Motor neuron (in vitro differentiated cells): ENCODE data around the gene MAP7. TPM values are rescaled to one million over a fixed set of nuclear protein-coding genes. Genes with fewer than 3 reads are reported as not detected.

Experiments
- ATAC-seq, 8 experiments: fragments of 200-7000 bp; cut with Tn5 transposase; replicated peaks in 6 of 8; 2 replicates each; pipeline ENCODE4 v1.8.0; 2021; ENCODE audit warnings: mild to moderate bottlenecking in 8 of 8, moderate library complexity in 8 of 8
- H3K27ac ChIP-seq, 2 donors: fragments of 250-450 bp; sonication (Bioruptor Pico); 2 replicates each; pipeline ENCODE4 v1.9.0; 2021; ENCODE audit warnings: antibody characterized with exemption in 2 of 2, mild to moderate bottlenecking in 2 of 2, moderate library complexity in 1 of 2
- H3K4me1 ChIP-seq, 2 donors: fragments of 250-450 bp; sonication (Bioruptor Pico); replicated peaks in 1 of 2; 2 replicates each; pipeline ENCODE4 v1.6.1; 2021; ENCODE audit warnings: antibody characterized with exemption in 2 of 2, mild to moderate bottlenecking in 2 of 2, moderate library complexity in 1 of 2
- H3K4me3 ChIP-seq, 5 donors: fragments of 250-450 bp; sonication (Bioruptor Pico); 2 replicates each; pipeline ENCODE4 v1.9.0; 2021; ENCODE audit warnings: antibody characterized with exemption in 5 of 5, mild to moderate bottlenecking in 5 of 5, moderate library complexity in 4 of 5
- WGBS, 10 experiments: fragments of 450-650 bp; shearing (Covaris generic); methylation state at CpG; one replicate each; pipeline ENCODE4 v1.0.0; 2022; 5-methylcytosine and 5-hydroxymethylcytosine counted together
- in situ Hi-C, 9 experiments: fragments of 400-800 bp; cut with MboI; loops; one replicate each; pipeline ENCODE4 v1.15.0; 2021; ENCODE audit warnings: low sequenced_read_pairs in 9 of 9, low pct_unique_long_range_greater_than_20kb in 2 of 9; ENCODE audit not compliant: unreplicated experiment in 9 of 9
- total RNA-seq, 8 experiments: library from RNA; unstranded; fragments of 300-600 nt; gene quantifications; 2 replicates each; pipeline versions ENCODE4 v1.2.3 to v1.2.4, GENCODE V29; 2022

The MAP7 gene
- total RNA-seq, 8 experiments from 2014 or later = 2.9 to 34.2 (median 12.3) TPM

- Histone ChIP-seq H3K4me3 (no peak overlapping the region), H3K27ac (no peak overlapping the region), H3K4me1 (no peaks in the 10 kb centered on the region)
- in situ Hi-C loops = no loop called here
- 60 to 100% (median 92%) methylated on average over 1 to 3 of the region's 4 CpGs; no CpG with 5 or more reads in 2 of the 10 experiments for WGBS, 10 experiments
- ATAC-seq = no peak
These were observed 211.7 kb downstream of the MAP7 start for GRCh38 chr6:136338486-136338885.

- Histone ChIP-seq H3K4me3 (no peak overlapping the region), H3K27ac (no peak overlapping the region), H3K4me1 (no peaks in the 10 kb centered on the region)
- 83 to 100% (median 94%) methylated on average over 1 to 3 of the region's 3 CpGs; no CpG with 5 or more reads in 2 of the 10 experiments for WGBS, 10 experiments
- ATAC-seq = peak in 1 of 8 experiments; percentile 14
- in situ Hi-C loops = no loop called here
These were observed 212.6 kb downstream of the MAP7 start for GRCh38 chr6:136337606-136338005.

GRCh38 chr6:136337121-136337520 lies 213.1 kb downstream of the MAP7 start:
- Histone ChIP-seq H3K27ac (no peak overlapping the region), H3K4me3 (no peak overlapping the region), H3K4me1 (no peaks in the 10 kb centered on the region)
- WGBS, 10 experiments = 81 to 100% (median 97%) methylated on average over 1 to 3 of the region's 3 CpGs
- peak in 2 of 8 experiments; percentile 20 to 35 for ATAC-seq
- in situ Hi-C loops = no loop called here

GRCh38 chr6:136335736-136336363 lies 214.4 kb downstream of the MAP7 start:
- peak in 1 of 8 experiments; percentile 41 for ATAC-seq
- Histone ChIP-seq H3K4me3 (no peak overlapping the region), H3K4me1 (no peaks in the 10 kb centered on the region), H3K27ac (no peak overlapping the region)
- in situ Hi-C loops = no loop called here
- 40 to 100% (median 87%) methylated on average over 1 to 9 of the region's 12 CpGs; no CpG with 5 or more reads in 1 of the 10 experiments for WGBS, 10 experiments

- ATAC-seq = peak in 1 of 8 experiments; percentile 46
- 75 to 100% (median 90%) methylated on average over 1 to 7 of the region's 9 CpGs; no CpG with 5 or more reads in 4 of the 10 experiments for WGBS, 10 experiments
- in situ Hi-C loops = no loop called here
- Histone ChIP-seq H3K4me3 (no peak overlapping the region), H3K4me1 (no peaks in the 10 kb centered on the region), H3K27ac (no peak overlapping the region)
These were observed 215.4 kb downstream of the MAP7 start for GRCh38 chr6:136334853-136335252.

GRCh38 chr6:136334465-136334846 lies 215.8 kb downstream of the MAP7 start:
- Histone ChIP-seq H3K4me1 (no peaks in the 10 kb centered on the region), H3K27ac (no peak overlapping the region), H3K4me3 (no peak overlapping the region)
- 70 to 100% (median 100%) methylated on average over 1 to 12 of the region's 13 CpGs; no CpG with 5 or more reads in 2 of the 10 experiments for WGBS, 10 experiments
- ATAC-seq = no peak
- in situ Hi-C loops = no loop called here

- no peak overlapping the region for H3K27ac ChIP-seq
- no peak for ATAC-seq
- WGBS, 10 experiments = 69 to 96% (median 87%) methylated on average over 3 to 9 of the region's 11 CpGs
These were observed 216.3 kb downstream of the MAP7 start for GRCh38 chr6:136333824-136334464.

GRCh38 chr6:136331461-136331860 lies 218.8 kb downstream of the MAP7 start:
- H3K4me1 ChIP-seq = peaks cover 3 to 4% of the 10 kb centered on the region in 2 donors
- no peak overlapping the region for H3K27ac ChIP-seq
- ATAC-seq = no peak
- whole genome bisulfite sequencing, 10 experiments = 33 to 100% (median 56%) methylated on average over 1 of the region's 1 CpG; no CpG with 5 or more reads in 2 of the 10 experiments
- in situ Hi-C loops = no loop called here
- H3K4me3 ChIP-seq = no peak overlapping the region

More at GRCh38 chr6:136333824-136334464, 216.3 kb downstream of the MAP7 start:
- Histone ChIP-seq H3K4me1 (no peaks in the 10 kb centered on the region), H3K4me3 (no peak overlapping the region)
- in situ Hi-C loops = no loop called here

GRCh38 chr6:136330634-136331033 lies 219.6 kb downstream of the MAP7 start:
- in situ Hi-C loops = no loop called here
- ATAC-seq = no peak
- 100% methylated on average over 1 to 6 of the region's 8 CpGs; no CpG with 5 or more reads in 7 of the 10 experiments for WGBS, 10 experiments
- peaks cover 11 to 12% of the 10 kb centered on the region in 2 donors for H3K4me1 ChIP-seq
- no peak overlapping the region for H3K4me3 ChIP-seq
- H3K27ac ChIP-seq = no peak overlapping the region

- H3K4me1 ChIP-seq = peaks cover 36 to 37% of the 10 kb centered on the region in 2 donors
- 0 to 78% (median 44%) methylated on average over 1 to 8 of the region's 8 CpGs for WGBS, 10 experiments
- H3K27ac ChIP-seq = peak overlapping the region; percentile 82
- H3K4me3 ChIP-seq = peak overlapping the region in 1 of 5 donors; percentile 1
- ATAC-seq = peak in 5 of 8 experiments; percentile 79 to 86 (median 80)
- in situ Hi-C loops = no loop called here
These were observed 224.1 kb downstream of the MAP7 start for GRCh38 chr6:136326038-136326553.

- ATAC-seq = peak in 6 of 8 experiments; percentile 31 to 87 (median 84)
- H3K4me3 ChIP-seq = no peak overlapping the region
- peak overlapping the region; percentile 82 for H3K27ac ChIP-seq
- in situ Hi-C loops = loop anchor here in 1 of 9 experiments (25.0 kb wide), 1 partner anchor 212 kb away; no protein-coding TSS in a partner anchor
- peaks cover 36 to 37% of the 10 kb centered on the region in 2 donors for H3K4me1 ChIP-seq
- WGBS, 10 experiments = 0 to 82% (median 45%) methylated on average over 2 to 10 of the region's 10 CpGs
These were observed 225.4 kb downstream of the MAP7 start for GRCh38 chr6:136324686-136325380.

- H3K4me1 ChIP-seq = peaks cover 36 to 37% of the 10 kb centered on the region in 2 donors
- no peak overlapping the region for H3K4me3 ChIP-seq
- 38 to 100% (median 70%) methylated on average over 3 to 10 of the region's 10 CpGs for WGBS, 10 experiments
- in situ Hi-C loops = loop anchor here in 1 of 9 experiments (25.0 kb wide), 1 partner anchor 214 kb away; no protein-coding TSS in a partner anchor
- peak in 5 of 8 experiments; percentile 3 to 39 (median 19) for ATAC-seq
- peak overlapping the region; percentile 53 to 82 for H3K27ac ChIP-seq
These were observed 226.7 kb downstream of the MAP7 start for GRCh38 chr6:136323431-136324112.
